Endothelial cell of umbilical vein (primary cell): ENCODE data around the gene TMEM266. TPM values are rescaled to one million over a fixed set of nuclear protein-coding genes. Genes with fewer than 3 reads are reported as not detected.

Experiments used
- BruUV-seq: library from RNA; stranded (reverse); fragments of 400-500 nt; replicated peaks from 2 replicates; lab custom pipeline; 2021; lab: Mats Ljungman, UMichigan
- CTCF ChIA-PET: fragments of 300-600, 350-600 bp; sonication (Branson Sonifier 250); formaldehyde crosslinking; loops from one replicate; lab custom pipeline; 2021; ENCODE audit warnings: antibody characterized with exemption, inconsistent platforms; lab: Charles Lee
- POLR2A ChIA-PET: fragments of 300-600, 350-600 bp; sonication (Branson Sonifier 250); formaldehyde crosslinking; loops from one replicate; lab custom pipeline; 2021; ENCODE audit warnings: antibody characterized with exemption, inconsistent platforms; lab: Charles Lee
- DNase-seq: peaks from one replicate; pipeline ENCODE4 v3.0.0-alpha.2; 2011; ENCODE audit warnings: low read depth, low spot score
- FAIRE-seq: peaks from 2 replicates; lab custom pipeline; 2011; peaks lifted over from hg19 to GRCh38; lab: Jason Lieb, UNC
- H2AFZ ChIP-seq: 2 replicates; pipeline ENCODE4 v1.6.0; 2012; ENCODE audit warnings: low read depth, low read length, control low read depth, inconsistent platforms
- H3K27ac ChIP-seq: 2 replicates; pipeline ENCODE4 v1.5.1; 2011; ENCODE audit warnings: low read depth, mild to moderate bottlenecking, control low read depth, low read length, moderate library complexity; ENCODE audit not compliant: insufficient read depth
- H3K27me3 ChIP-seq, 2 experiments: 2 replicates each; pipeline versions ENCODE4 v1.6.0 to v1.6.1; 2011; ENCODE audit warnings: low read length in 2 of 2, mixed read lengths in 1 of 2; ENCODE audit not compliant: control insufficient read depth in 2 of 2, insufficient read depth in 2 of 2
- H3K36me3 ChIP-seq, 2 experiments: 2 replicates in 1 of 2; 3 replicates in 1 of 2; pipeline ENCODE4 v1.5.1; 2011; ENCODE audit warnings: low read length in 2 of 2, mild to moderate bottlenecking in 1 of 2, moderate library complexity in 1 of 2; ENCODE audit not compliant: control insufficient read depth in 2 of 2, insufficient read depth in 2 of 2; ENCODE audit errors: extremely low read depth in 1 of 2
- H3K4me1 ChIP-seq: 3 replicates; pipeline ENCODE4 v1.5.1; 2011; ENCODE audit warnings: mild to moderate bottlenecking, low read length; ENCODE audit not compliant: control insufficient read depth, insufficient read depth; ENCODE audit errors: extremely low read depth
- H3K4me2 ChIP-seq: 2 replicates; pipeline ENCODE4 v1.6.1; 2011; ENCODE audit warnings: low read length, control low read depth, mixed read lengths; ENCODE audit not compliant: insufficient read depth
- H3K4me3 ChIP-seq, 3 experiments: fragments of 200-600 bp in 1 of 3; sonication (generic), shearing (Covaris generic) in 1 of 3; replicated peaks in 1 of 3; 2 replicates each; pipeline ENCODE4 v1.5.1; 2011 to 2016; ENCODE audit warnings: control low read depth in 3 of 3, low read length in 3 of 3, mild to moderate bottlenecking in 2 of 3, inconsistent platforms in 1 of 3, low read depth in 1 of 3, moderate library complexity in 1 of 3; ENCODE audit not compliant: insufficient read depth in 1 of 3
- H3K79me2 ChIP-seq: 2 replicates; pipeline ENCODE4 v1.6.0; 2012; ENCODE audit warnings: low read length, inconsistent platforms; ENCODE audit not compliant: control insufficient read depth, insufficient read depth
- H3K9ac ChIP-seq: replicated peaks from 2 replicates; pipeline ENCODE3; 2011; ENCODE audit warnings: low read length, control low read depth; ENCODE audit not compliant: insufficient read depth; ENCODE audit errors: extremely low read depth
- H3K9me1 ChIP-seq: replicated peaks from 3 replicates; pipeline ENCODE4 v1.6.0; 2011; ENCODE audit warnings: mild to moderate bottlenecking, low read length; ENCODE audit not compliant: control insufficient read depth, insufficient read depth; ENCODE audit errors: extremely low read depth
- H3K9me3 ChIP-seq: replicated peaks from 2 replicates; pipeline ENCODE4 v1.5.1; 2012; ENCODE audit warnings: low read length, inconsistent platforms; ENCODE audit not compliant: control insufficient read depth, insufficient read depth
- H4K20me1 ChIP-seq: replicated peaks from 2 replicates; pipeline ENCODE3; 2011; ENCODE audit warnings: mild to moderate bottlenecking, low read length; ENCODE audit not compliant: control insufficient read depth, insufficient read depth; ENCODE audit errors: extremely low read depth
- CTCF ChIP-seq, 2 donors: IDR thresholded peaks; 1 replicate in 1 of 2; 2 replicates in 1 of 2; pipeline ENCODE4 v1.5.1; 2011; ENCODE audit warnings: low read length in 2 of 2, mild to moderate bottlenecking in 2 of 2, moderate library complexity in 2 of 2, control low read depth in 1 of 2, inconsistent platforms in 1 of 2, low read depth in 1 of 2; ENCODE audit not compliant: insufficient read depth in 1 of 2; ENCODE audit errors: extremely low read depth in 1 of 2
- EZH2 ChIP-seq: IDR thresholded peaks from 2 replicates; pipeline ENCODE4 v1.6.1; 2012; ENCODE audit warnings: borderline replicate concordance, low read depth, mild to moderate bottlenecking, moderate library complexity, low read length, inconsistent platforms; ENCODE audit not compliant: severe bottlenecking
- FOS ChIP-seq: IDR thresholded peaks from 2 replicates; pipeline ENCODE4 v1.6.1; 2011; ENCODE audit warnings: mild to moderate bottlenecking, low read length, moderate library complexity, borderline replicate concordance; ENCODE audit not compliant: insufficient read depth
- GATA2 ChIP-seq: IDR thresholded peaks from 2 replicates; pipeline ENCODE4 v1.7.0; 2011; ENCODE audit warnings: low read depth, mild to moderate bottlenecking, moderate library complexity, mixed read lengths, low read length; ENCODE audit not compliant: insufficient read length, insufficient read depth
- JUN ChIP-seq: IDR thresholded peaks from 2 replicates; pipeline ENCODE4 v1.6.1; 2011; ENCODE audit warnings: borderline replicate concordance, low read depth; ENCODE audit not compliant: insufficient read length, insufficient read depth
- MAX ChIP-seq: IDR thresholded peaks from 2 replicates; pipeline ENCODE4 v1.6.1; 2011; ENCODE audit not compliant: insufficient read depth, insufficient read length
- MYC ChIP-seq: IDR thresholded peaks from one replicate; pipeline ENCODE4 v1.6.1; 2011; ENCODE audit warnings: mild to moderate bottlenecking, low read depth, low read length
- POLR2A ChIP-seq: IDR thresholded peaks from 2 replicates; pipeline ENCODE4 v1.6.1; 2012; ENCODE audit warnings: low read depth, mild to moderate bottlenecking, control low read depth, low read length
- POLR2AphosphoS5 ChIP-seq: IDR thresholded peaks from 2 replicates; pipeline ENCODE4 v1.6.1; 2012; ENCODE audit warnings: low read depth, mild to moderate bottlenecking, control low read depth, low read length, moderate library complexity; ENCODE audit not compliant: insufficient read depth
- dilution Hi-C: fragments of 300-500 bp; cut with MboI; formaldehyde crosslinking; loops from one replicate; pipeline ENCODE4 v1.15.0; 2019; ENCODE audit warnings: low sequenced_read_pairs; ENCODE audit not compliant: extremely low pct_ligation_motif_present
- intact Hi-C: fragments of 100-400 bp; cut with micrococcal nuclease; formaldehyde crosslinking; loops from one replicate; pipeline ENCODE4 v1.10.0; 2022
- polyA plus RNA-seq, 4 experiments: library from polyadenylated mRNA; depleted of rRNA in 3 of 4; stranded (reverse) in 3 of 4; unstranded in 1 of 4; fragments of >200 nt; gene quantifications; 2 replicates each; pipeline versions ENCODE4 v1.2.1 to v1.2.3, GENCODE V29; 2011 to 2012; ENCODE audit warnings: missing spikeins in 1 of 4
- total RNA-seq: library from RNA; stranded (reverse); gene quantifications from 2 replicates; pipeline ENCODE4 v1.2.3, GENCODE V29; 2021

Gene TMEM266
- total and polyA plus RNA-seq, 2 donors (not counting 3 experiments of a cell fraction or from before 2014, with no cell fraction given): not detected

- Histone ChIP-seq H3K4me3 (no peak overlapping the region), H2AFZ (no peak overlapping the region), H3K9me3 (no peaks in the 10 kb centered on the region), H3K9me1 (no peaks in the 10 kb centered on the region), H3K27me3 (no peaks in the 10 kb centered on the region), H3K9ac (no peak overlapping the region), H3K36me3 (peaks cover 0 to 4% of the 10 kb centered on the region in 2 experiments), H3K79me2 (no peaks in the 10 kb centered on the region), H3K4me2 (no peak overlapping the region), H3K27ac (no peak overlapping the region), H4K20me1 (no peaks in the 10 kb centered on the region), H3K4me1 (no peaks in the 10 kb centered on the region)
- DNase-seq: no peak
- ChIA-PET CTCF (interaction anchor here (0.8 to 5.9 kb wide), 6 partner anchors 11 to 633 kb away, joined by 3 to 65 read pairs (median 15); no protein-coding TSS in a partner anchor), POLR2A (no interaction called here)
- FAIRE-seq: no peak
- intact Hi-C loops (loop anchor here (2.0 to 10.0 kb wide), 2 partner anchors 50 to 606 kb away; no protein-coding TSS in a partner anchor), dilution Hi-C loops (no loop called here)
- TF ChIP-seq CTCF (IDR thresholded peaks at IDR 0.05; ENCODE audit: extremely low read depth in 1 of 2, insufficient read depth in 1 of 2, low read depth in 1 of 2, low read length in 2 of 2) (no peak), FOS (no peak), POLR2AphosphoS5 (no peak), JUN (no peak), GATA2 (no peak), MYC (no peak), MAX (no peak), EZH2 (no peak), POLR2A (no peak)
- no TSS peak for BruUV-seq
Measured at GRCh38 chr15:76234337-76234889, 174.6 kb downstream of the TMEM266 start.
